Measurements from ENCODE around the gene HS1BP3. TPM values are rescaled to one million over a fixed set of nuclear protein-coding genes. Genes with fewer than 3 reads are reported as not detected.

The HS1BP3 gene
- total and polyA plus RNA-seq, 3 experiments from 2014 or later, result 9.3 to 19.4 (median 9.5) TPM

DNA sequence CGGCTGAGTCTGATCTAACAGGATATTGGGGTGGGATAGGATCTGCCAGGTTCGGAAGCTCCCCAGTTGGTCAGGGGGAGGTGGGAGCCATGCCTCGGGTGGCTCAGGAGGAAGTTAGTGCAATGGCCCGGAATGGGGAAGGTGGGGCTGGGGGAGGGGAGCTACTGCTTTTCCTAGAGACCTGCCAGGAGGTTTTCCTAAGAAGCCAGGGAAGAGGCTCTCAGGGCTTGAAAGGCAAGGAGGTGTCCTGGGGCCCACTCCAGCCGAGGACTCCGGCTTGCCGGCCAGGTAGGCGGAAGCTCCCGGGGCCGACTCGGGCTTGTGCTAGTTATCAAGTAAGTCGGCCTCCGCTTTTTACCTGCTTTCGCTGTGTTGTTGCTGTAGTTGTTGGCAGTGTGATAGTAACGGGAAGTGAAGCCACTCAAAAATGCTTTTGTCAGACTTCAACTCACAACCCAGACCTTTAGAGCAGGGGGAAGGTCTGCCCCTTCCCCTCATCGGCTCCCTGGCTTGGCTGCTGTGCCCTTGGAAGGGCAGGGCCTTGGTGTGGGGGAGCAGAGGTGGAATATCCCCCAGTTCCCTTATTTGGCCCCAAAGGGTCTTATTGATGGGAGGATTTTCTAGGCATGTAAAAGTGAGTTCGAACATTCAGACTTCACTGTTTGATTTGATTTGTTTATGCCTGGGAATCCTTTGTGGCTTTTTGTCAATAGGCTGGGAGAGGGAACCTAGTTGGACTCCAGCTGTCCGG, 21.5 kb upstream of the HS1BP3 start:
- Histone ChIP-seq H3K4me3 (ENCODE audit: low read length) (no peak overlapping the region), H3K27ac (ENCODE audit: low read depth, low read length) (no peak overlapping the region), H3K9me3 (ENCODE audit: low read length) (no peaks in the 10 kb centered on the region), H3K27me3 (ENCODE audit: insufficient read depth, low read length, poor library complexity, severe bottlenecking) (peaks cover 39% of the 10 kb centered on the region), H3K4me1 (ENCODE audit: insufficient read depth, low read length) (peaks cover 7% of the 10 kb centered on the region), H3K36me3 (ENCODE audit: insufficient read depth, low read length) (no peaks in the 10 kb centered on the region)
- Mint-ChIP-seq H3K27ac (no peak overlapping the region), H3K4me1 (peaks cover 6 to 33% (median 10%) of the 10 kb centered on the region in 3 donors), H3K9me3 (peaks cover 0 to 2% (median 0%) of the 10 kb centered on the region in 5 donors), H3K27me3 (peaks cover 32 to 59% of the 10 kb centered on the region in 2 donors), H3K4me3 (peak overlapping the region in 2 of 7 donors; percentile 13 to 35), H3K36me3 (no peaks in the 10 kb centered on the region)
- ChIA-PET POLR2A (interaction anchor here (0.7 kb wide), 2 partner anchors 226 to 259 kb away, joined by 4 to 5 read pairs; no protein-coding TSS in a partner anchor), CTCF (interaction anchor here (1.0 to 2.9 kb wide), 4 partner anchors 11 to 291 kb away, joined by 3 to 16 read pairs (median 8); partner anchors contain the start of gene HS1BP3)
- no peak for DNase-seq

DNA sequence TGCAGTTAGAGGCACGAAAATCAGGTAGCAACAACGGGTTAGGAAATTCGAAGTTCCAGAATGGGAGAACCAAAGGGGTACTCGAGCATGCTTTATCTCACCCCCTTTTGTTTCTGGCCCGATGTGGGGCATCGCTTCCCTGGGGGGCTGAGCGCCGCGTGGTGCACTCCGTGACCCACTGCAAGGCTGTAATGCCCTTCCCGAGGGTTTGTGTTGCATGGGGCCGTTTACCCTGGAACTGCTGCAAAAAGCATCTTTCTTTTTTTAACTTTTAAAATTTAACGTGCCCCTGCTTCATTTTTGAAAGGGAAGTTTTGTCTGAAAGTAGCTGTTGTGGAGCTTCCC, 20.8 kb upstream of the HS1BP3 start:
- Histone ChIP-seq H3K27ac (ENCODE audit: low read depth, low read length) (no peak overlapping the region), H3K27me3 (ENCODE audit: insufficient read depth, low read length, poor library complexity, severe bottlenecking) (peaks cover 39% of the 10 kb centered on the region), H3K4me1 (ENCODE audit: insufficient read depth, low read length) (peaks cover 7% of the 10 kb centered on the region), H3K36me3 (ENCODE audit: insufficient read depth, low read length) (no peaks in the 10 kb centered on the region), H3K9me3 (ENCODE audit: low read length) (no peaks in the 10 kb centered on the region), H3K4me3 (ENCODE audit: low read length) (no peak overlapping the region)
- CTCF ChIA-PET, result interaction anchor here (1.0 to 2.9 kb wide), 3 partner anchors 10 to 292 kb away, joined by 3 to 16 read pairs (median 4); partner anchors contain the start of gene HS1BP3
- POLR2A ChIA-PET, result interaction anchor here (0.7 kb wide), 2 partner anchors 225 to 258 kb away, joined by 4 to 5 read pairs; no protein-coding TSS in a partner anchor
- Mint-ChIP-seq H3K4me3 (no peak overlapping the region), H3K27ac (peak overlapping the region in 1 of 8 donors; percentile 48), H3K36me3 (no peaks in the 10 kb centered on the region), H3K9me3 (peaks cover 0 to 2% (median 0%) of the 10 kb centered on the region in 5 donors), H3K27me3 (peaks cover 32 to 59% of the 10 kb centered on the region in 2 donors), H3K4me1 (peaks cover 6 to 33% (median 10%) of the 10 kb centered on the region in 3 donors)
- no peak for DNase-seq

DNA sequence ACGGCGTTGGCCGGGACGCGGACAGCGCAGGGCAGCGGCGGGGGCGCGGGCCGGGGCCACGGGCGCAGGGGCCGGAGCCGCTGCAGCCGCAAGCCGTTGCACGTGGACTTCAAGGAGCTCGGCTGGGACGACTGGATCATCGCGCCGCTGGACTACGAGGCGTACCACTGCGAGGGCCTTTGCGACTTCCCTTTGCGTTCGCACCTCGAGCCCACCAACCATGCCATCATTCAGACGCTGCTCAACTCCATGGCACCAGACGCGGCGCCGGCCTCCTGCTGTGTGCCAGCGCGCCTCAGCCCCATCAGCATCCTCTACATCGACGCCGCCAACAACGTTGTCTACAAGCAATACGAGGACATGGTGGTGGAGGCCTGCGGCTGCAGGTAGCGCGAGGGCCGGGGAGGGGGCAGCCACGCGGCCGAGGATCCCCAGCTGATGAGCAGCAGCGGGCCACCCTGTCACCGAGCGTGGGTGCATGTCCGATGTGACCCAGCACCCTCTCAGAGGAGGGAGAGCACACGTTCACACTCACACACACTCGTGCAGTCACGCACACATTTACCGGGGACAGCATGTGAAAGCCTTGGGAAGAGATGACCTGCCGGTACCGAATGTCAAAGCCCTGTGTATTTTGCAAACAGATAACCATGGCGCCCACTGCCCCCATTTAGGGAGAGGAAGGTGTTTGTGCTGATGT, 20.3 kb upstream of the HS1BP3 start:
- POLR2A ChIA-PET, result interaction anchor here (0.7 kb wide), 2 partner anchors 225 to 258 kb away, joined by 4 to 5 read pairs; no protein-coding TSS in a partner anchor
- no peak overlapping the region for H3K27ac ChIP-seq (ENCODE audit: low read depth, low read length)
- H3K36me3 ChIP-seq (ENCODE audit: insufficient read depth, low read length), result no peaks in the 10 kb centered on the region
- H3K27ac Mint-ChIP-seq, result peak overlapping the region in 1 of 8 donors; percentile 48
- H3K4me3 Mint-ChIP-seq, result no peak overlapping the region
- peaks cover 0 to 2% (median 0%) of the 10 kb centered on the region in 5 donors for H3K9me3 Mint-ChIP-seq
- peaks cover 42% of the 10 kb centered on the region for H3K27me3 ChIP-seq (ENCODE audit: insufficient read depth, low read length, poor library complexity, severe bottlenecking)
- H3K4me3 ChIP-seq (ENCODE audit: low read length), result no peak overlapping the region
- no peaks in the 10 kb centered on the region for H3K36me3 Mint-ChIP-seq
- peaks cover 9 to 36% (median 13%) of the 10 kb centered on the region in 3 donors for H3K4me1 Mint-ChIP-seq
- CTCF ChIA-PET, result interaction anchor here (1.2 to 2.9 kb wide), 2 partner anchors 10 to 20 kb away, joined by 3 to 16 read pairs; partner anchors contain the start of gene HS1BP3
- no peaks in the 10 kb centered on the region for H3K9me3 ChIP-seq (ENCODE audit: low read length)
- H3K4me1 ChIP-seq (ENCODE audit: insufficient read depth, low read length), result peaks cover 7% of the 10 kb centered on the region
- no peak for DNase-seq
- H3K27me3 Mint-ChIP-seq, result peaks cover 36 to 62% of the 10 kb centered on the region in 2 donors

DNA sequence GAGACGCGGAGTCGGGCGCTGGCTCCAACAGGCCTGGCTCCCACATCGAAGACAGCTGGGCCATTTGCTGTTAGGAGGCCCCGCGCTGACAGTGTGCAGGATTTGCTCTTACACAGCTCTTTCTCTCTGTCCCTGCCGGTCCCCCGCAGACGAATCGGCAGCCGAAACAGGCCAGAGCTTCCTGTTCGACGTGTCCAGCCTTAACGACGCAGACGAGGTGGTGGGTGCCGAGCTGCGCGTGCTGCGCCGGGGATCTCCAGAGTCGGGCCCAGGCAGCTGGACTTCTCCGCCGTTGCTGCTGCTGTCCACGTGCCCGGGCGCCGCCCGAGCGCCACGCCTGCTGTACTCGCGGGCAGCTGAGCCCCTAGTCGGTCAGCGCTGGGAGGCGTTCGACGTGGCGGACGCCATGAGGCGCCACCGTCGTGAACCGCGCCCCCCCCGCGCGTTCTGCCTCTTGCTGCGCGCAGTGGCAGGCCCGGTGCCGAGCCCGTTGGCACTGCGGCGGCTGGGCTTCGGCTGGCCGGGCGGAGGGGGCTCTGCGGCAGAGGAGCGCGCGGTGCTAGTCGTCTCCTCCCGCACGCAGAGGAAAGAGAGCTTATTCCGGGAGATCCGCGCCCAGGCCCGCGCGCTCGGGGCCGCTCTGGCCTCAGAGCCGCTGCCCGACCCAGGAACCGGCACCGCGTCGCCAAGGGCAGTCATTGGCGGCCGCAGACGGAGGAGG, 19.6 kb upstream of the HS1BP3 start:
- no peaks in the 10 kb centered on the region for H3K36me3 Mint-ChIP-seq
- POLR2A ChIA-PET, result no interaction called here

DNA sequence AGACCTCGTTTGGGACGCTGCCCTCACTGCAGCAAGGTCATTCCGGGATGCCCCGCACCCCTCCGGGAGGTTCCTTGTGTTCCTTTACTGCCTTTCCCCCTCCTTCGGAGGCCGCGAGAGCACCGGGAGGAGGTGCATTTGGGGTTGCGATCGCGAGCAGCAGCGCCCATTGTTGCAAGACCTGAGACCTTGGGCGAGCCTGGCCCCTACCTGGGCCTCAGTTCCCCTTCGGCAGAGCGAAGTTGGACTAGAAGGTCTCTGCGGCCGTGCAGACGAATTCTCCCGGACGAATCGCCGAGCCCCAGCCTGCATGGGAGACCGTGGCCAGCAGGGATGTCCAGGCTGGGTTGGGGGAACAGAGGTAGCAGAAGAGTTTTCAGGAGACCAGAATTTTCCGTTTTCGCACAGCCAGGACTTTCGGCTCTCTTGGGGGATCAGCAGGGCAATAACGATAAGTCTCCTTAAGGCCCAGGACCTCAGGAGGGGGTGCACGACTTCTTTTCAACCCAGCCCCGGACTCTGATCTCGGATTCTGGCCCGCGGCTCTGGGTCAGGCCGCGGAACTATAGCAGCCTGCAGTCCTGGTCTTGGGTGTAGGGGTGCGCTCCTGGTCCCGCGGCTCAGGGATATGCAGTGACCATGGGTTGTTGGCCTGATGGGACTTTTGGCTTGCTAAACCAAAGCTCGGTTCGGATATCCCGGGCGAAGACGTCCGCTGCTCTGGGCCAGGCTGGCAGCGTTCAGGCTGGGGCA, 18.8 kb upstream of the HS1BP3 start:
- Histone ChIP-seq H3K27ac (ENCODE audit: low read depth, low read length) (no peak overlapping the region), H3K9me3 (ENCODE audit: low read length) (no peaks in the 10 kb centered on the region), H3K27me3 (ENCODE audit: insufficient read depth, low read length, poor library complexity, severe bottlenecking) (peaks cover 57% of the 10 kb centered on the region), H3K4me3 (ENCODE audit: low read length) (no peak overlapping the region), H3K36me3 (ENCODE audit: insufficient read depth, low read length) (no peaks in the 10 kb centered on the region), H3K4me1 (ENCODE audit: insufficient read depth, low read length) (peaks cover 11% of the 10 kb centered on the region)
- H3K36me3 Mint-ChIP-seq, result no peaks in the 10 kb centered on the region
- peak overlapping the region in 4 of 7 donors; percentile 7 to 63 (median 44) for H3K4me3 Mint-ChIP-seq
- H3K27me3 Mint-ChIP-seq, result peaks cover 48 to 75% of the 10 kb centered on the region in 2 donors
- no peak overlapping the region for H3K27ac Mint-ChIP-seq
- no peak for DNase-seq
- peaks cover 11 to 51% (median 18%) of the 10 kb centered on the region in 3 donors for H3K4me1 Mint-ChIP-seq
- ChIA-PET CTCF (interaction anchor here (1.4 to 2.9 kb wide), 2 partner anchors 8 to 293 kb away, joined by 4 to 16 read pairs; no protein-coding TSS in a partner anchor), POLR2A (no interaction called here)
- peaks cover 0 to 2% (median 0%) of the 10 kb centered on the region in 5 donors for H3K9me3 Mint-ChIP-seq

More for the DNA sequence above, 19.6 kb upstream of the HS1BP3 start:
- Histone ChIP-seq H3K4me1 (ENCODE audit: insufficient read depth, low read length) (peaks cover 11% of the 10 kb centered on the region), H3K9me3 (ENCODE audit: low read length) (no peaks in the 10 kb centered on the region), H3K27ac (ENCODE audit: low read depth, low read length) (no peak overlapping the region), H3K36me3 (ENCODE audit: insufficient read depth, low read length) (no peaks in the 10 kb centered on the region), H3K27me3 (ENCODE audit: insufficient read depth, low read length, poor library complexity, severe bottlenecking) (peaks cover 49% of the 10 kb centered on the region), H3K4me3 (ENCODE audit: low read length) (no peak overlapping the region)
- no peak for DNase-seq
- peaks cover 11 to 43% (median 15%) of the 10 kb centered on the region in 3 donors for H3K4me1 Mint-ChIP-seq
- peak overlapping the region in 1 of 7 donors; percentile 29 for H3K4me3 Mint-ChIP-seq
- peaks cover 41 to 68% of the 10 kb centered on the region in 2 donors for H3K27me3 Mint-ChIP-seq
- no peak overlapping the region for H3K27ac Mint-ChIP-seq
- peaks cover 0 to 2% (median 0%) of the 10 kb centered on the region in 5 donors for H3K9me3 Mint-ChIP-seq
- CTCF ChIA-PET, result interaction anchor here (2.9 kb wide), 1 partner anchor 9 kb away, joined by 16 read pairs; no protein-coding TSS in a partner anchor

DNA sequence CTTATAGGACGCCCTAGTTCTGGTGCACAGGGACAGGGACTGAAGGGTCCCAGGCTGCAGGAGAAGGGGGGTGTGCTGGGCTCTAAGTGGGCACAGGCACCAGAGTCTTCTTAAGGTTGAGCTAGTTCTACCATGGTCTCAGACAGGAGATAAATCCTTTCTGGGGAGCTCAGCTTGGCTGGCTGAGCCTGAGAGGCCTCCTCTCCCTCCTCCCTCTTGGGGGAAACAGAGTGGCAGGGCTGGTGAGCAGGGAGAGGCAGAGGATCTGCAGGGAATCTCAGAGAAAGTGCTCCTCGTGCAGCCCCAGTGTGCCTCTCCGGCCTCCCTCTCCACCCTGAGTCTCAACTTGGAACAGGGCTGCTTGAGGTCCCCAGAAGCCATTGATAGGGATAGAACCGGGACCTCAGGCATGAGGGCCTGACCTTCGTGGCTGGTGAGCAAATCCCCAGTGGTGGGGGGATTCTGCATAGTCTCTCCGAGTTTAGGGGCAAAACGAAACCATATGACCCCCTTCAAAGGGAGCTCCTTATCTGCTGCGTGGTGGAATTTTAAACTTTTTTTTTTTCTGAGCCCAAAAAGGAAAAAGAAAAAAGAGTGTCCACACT, 18.1 kb upstream of the HS1BP3 start:
- Mint-ChIP-seq H3K36me3 (no peaks in the 10 kb centered on the region), H3K4me3 (peak overlapping the region in 3 of 7 donors; percentile 26 to 60 (median 29)), H3K27me3 (peaks cover 55 to 82% of the 10 kb centered on the region in 2 donors), H3K4me1 (peaks cover 11 to 51% (median 18%) of the 10 kb centered on the region in 3 donors), H3K9me3 (peaks cover 0 to 2% (median 0%) of the 10 kb centered on the region in 5 donors), H3K27ac (peak overlapping the region in 1 of 8 donors; percentile 61)
- Histone ChIP-seq H3K4me1 (ENCODE audit: insufficient read depth, low read length) (peaks cover 11% of the 10 kb centered on the region), H3K27me3 (ENCODE audit: insufficient read depth, low read length, poor library complexity, severe bottlenecking) (peaks cover 64% of the 10 kb centered on the region), H3K9me3 (ENCODE audit: low read length) (no peaks in the 10 kb centered on the region), H3K36me3 (ENCODE audit: insufficient read depth, low read length) (no peaks in the 10 kb centered on the region), H3K27ac (ENCODE audit: low read depth, low read length) (no peak overlapping the region), H3K4me3 (ENCODE audit: low read length) (no peak overlapping the region)
- CTCF ChIA-PET, result interaction anchor here (1.4 kb wide), 1 partner anchor 294 kb away, joined by 4 read pairs; no protein-coding TSS in a partner anchor
- POLR2A ChIA-PET, result no interaction called here
- DNase-seq, result no peak
